GM21737 (cell line): ENCODE results near the gene COL23A1.

ENCODE experiments used
- ATAC-seq: cut with Tn5 transposase; IDR thresholded peaks from one replicate; pipeline ENCODE4 v1.9.1; 2021; ENCODE audit warnings: mild to moderate bottlenecking, moderate library complexity; ENCODE audit not compliant: unreplicated experiment

COL23A1 gene

DNA sequence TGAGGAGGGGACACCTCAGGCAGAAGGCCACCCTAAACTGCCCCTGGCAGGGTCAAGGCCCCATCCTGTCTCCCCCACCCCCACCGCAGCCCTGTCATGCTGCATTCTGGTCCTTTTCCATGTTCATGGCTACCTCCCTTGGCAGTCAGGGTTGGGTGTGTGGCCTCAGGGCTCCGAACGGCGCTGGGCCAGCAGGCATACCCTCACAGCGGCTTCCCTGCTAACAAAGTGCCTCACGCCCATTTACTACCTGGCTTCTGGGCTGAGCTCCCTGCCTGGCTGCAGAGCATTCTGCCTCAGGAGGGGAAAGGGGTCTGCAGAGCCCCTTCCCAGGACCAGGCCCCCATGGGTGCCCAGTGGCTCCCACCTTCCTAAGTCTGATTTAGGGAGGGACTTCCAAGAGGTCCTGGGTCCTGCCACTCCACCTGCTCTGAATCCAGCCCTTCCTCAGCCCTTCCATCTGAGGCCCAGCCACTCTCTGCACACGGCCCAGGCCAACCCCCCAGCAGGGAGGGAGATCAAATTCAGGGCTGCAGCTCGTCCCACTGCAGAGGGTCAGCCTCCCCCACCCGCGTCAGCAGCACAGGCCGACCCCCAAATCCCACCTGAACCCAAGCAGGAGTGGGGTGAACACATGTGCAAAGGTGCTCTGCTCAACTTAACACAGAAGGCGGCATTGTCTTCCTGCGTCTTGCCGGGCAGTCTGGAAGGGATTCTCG, 241.7 kb downstream of the COL23A1 start:
- ATAC-seq = no peak

DNA sequence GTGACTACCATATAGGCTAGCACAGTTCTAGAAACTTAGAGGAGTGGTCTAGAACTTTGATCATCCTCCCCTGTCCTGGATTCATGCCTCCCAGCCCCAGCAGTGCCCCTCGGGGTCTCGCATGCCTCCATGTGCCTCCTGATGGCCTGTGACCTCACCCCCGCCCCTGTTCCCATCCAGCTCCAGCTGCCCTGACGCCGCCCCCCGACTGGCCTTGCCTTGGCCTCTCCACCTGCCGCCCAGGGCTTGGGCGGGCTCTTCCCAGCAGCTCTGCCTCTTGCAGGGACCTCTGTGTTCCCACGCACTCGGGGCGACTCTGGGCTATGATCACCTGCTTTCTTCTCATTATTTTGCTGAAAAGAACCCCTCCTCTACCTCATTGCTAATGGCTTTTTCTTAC, 242.2 kb downstream of the COL23A1 start:
- ATAC-seq = no peak

DNA sequence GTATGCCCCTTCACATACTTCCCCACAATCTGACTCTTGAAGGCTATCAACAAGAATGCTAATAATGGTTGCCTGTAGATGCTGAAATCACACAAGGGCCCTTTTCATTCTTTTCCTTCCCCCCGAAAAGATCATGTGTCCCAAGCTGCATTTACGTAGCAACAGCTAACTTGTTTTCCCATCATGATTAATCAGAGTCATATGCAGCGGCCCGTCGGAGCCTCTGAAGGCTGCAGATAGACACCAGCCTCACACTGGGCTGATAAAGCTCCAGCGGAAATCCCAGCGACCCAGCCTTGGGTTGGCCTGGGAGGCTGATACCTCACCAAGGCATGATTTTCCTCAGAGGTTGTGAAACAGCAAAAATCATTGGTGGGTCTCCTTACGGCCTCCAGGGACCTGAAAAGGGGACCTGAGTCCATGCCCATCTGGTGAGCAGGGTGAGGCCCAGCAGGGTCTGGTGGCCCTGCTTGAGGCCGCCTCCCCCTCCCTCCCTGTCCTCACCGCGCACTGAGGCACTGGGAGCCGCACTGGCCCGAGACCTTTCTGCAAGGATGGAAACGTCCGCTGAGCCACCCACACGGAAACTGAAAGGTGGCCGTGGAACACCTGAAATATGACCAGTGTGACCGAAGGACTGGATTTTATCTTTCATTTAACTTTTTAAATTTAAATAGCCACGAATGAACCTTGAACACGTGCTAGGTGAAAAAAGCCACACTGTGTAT, 243.4 kb downstream of the COL23A1 start:
- no peak for ATAC-seq

GRCh38 chr5:178343306-178343705, 246.9 kb downstream of the COL23A1 start:
- ATAC-seq = no peak

- ATAC-seq = no peak
These were observed 248.4 kb downstream of the COL23A1 start for GRCh38 chr5:178341851-178342140.

DNA sequence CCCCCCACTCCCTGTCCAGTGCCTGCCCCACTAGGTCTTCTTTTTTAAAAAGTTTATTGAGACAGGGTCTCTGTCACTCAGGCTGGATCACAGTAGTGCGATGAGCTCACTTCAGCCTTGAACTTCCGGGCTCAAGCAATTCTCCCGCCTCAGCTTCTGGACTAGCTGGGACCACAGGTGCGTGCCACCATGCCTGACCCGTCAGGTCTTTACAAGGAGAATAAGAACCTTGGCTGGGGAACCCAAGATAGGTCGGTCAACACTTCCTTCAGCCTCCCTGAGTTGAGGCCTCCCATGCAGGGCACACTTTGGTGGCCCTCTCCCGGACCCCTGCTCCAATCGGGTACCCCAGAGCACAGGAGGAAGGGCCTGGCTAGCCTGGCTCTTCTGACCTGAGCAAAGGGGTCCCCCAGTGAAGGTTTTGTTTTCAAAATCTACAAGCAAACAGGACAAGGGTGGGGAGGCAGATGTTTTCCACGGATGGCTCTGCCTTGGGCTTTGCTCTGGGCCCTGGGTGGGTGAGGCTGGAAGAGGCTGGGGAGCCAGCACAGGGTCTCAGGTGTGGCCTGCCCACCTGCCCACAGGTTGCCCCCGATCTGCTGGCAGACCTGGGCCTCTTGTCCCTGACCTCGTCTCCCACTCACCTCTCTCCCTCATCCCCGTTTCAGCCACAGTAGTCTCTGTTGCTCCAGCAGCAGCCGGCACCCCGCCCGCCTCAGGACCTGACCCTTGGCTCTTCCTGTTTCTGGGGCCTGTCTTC, 248.9 kb downstream of the COL23A1 start:
- no peak for ATAC-seq

DNA sequence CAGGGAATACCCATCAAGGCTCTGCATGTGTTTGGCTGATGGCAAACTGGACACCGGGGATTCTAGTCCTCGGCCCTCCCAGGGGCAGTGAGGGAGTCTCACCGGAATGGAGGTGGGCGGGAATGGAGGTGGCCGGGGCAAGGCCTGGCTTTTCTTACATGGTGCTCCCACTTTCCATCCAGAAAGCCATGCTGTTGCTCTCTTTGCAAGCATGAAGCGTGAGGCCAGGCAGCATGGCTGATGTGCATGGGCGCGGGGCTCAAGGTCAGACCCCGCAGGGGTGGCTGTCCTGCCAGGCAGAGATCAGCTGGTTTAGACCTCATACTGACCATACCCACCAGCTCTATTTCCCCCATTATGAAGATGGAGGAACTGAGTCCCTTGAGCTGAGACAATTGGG, 249.6 kb downstream of the COL23A1 start:
- ATAC-seq = no peak

DNA sequence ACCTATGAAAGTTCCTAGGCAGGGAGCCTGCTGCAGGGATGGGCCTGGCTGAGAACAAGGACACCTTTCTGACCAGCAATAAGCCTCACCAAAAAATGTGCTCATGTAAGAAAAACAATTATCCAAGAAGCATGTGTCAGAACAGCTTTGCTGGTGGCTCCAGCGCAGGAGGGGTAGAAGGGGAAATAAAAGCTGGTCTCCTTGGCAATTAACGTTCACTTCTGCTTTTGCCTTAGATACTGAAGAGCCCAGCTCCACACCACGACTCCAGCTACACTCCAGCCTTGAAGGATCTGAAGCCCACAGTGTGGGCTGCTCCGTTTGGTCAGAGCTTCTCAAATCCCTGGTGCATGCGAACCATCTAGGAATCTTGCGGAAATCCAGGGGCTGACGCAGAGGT, 250.0 kb downstream of the COL23A1 start:
- no peak for ATAC-seq

DNA sequence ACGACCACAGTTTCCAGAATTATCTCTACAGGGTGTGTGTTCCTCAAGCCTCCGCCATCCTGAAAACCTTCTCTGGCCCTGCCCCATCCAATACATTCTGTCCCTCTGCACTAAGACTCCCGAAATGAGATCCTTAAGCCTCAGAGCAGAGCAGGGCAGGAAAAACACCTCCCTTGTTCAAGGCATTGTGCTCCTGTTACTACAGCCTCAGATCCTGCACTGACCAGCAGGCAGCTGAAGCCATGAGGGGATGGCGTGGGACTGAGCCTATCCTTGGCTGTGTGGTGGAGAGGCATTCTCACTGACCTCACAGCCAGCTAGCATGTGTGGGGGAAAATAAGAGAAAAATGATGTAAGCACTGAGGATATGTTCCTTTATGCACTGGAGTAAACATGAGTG, 250.9 kb downstream of the COL23A1 start:
- ATAC-seq = no peak

- ATAC-seq = no peak
These were observed 251.4 kb downstream of the COL23A1 start for GRCh38 chr5:178338750-178339144.

DNA sequence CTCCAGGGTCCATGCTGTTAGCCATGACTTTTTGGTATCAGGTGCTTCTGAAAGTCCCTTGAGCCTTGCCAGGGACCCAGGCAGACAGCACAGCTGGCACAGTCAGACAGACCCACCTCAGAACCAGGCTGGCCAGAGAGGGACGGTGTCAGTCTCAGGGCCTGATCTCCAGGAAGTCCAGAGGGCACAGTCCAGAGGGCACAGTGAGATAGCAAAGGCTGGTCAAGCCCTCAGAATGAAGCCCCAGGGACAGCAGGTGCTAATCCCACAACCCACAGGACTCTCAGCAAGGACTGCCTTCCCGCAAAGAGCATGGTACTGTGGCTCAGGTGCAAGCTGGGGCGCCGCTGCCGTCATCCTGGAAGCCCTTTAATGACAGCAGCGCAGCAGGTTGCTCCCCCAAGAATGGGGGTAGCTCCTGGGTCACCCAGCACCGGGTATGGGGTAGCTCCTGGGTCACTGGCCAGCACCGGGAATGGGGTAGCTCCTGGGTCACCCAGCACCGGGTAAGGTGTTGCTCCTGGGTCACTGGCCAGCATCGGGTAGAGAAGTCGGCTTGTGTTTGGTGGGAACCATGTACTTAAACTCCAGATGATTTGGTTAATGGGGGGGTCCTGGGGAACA, 252.0 kb downstream of the COL23A1 start:
- no peak for ATAC-seq

DNA sequence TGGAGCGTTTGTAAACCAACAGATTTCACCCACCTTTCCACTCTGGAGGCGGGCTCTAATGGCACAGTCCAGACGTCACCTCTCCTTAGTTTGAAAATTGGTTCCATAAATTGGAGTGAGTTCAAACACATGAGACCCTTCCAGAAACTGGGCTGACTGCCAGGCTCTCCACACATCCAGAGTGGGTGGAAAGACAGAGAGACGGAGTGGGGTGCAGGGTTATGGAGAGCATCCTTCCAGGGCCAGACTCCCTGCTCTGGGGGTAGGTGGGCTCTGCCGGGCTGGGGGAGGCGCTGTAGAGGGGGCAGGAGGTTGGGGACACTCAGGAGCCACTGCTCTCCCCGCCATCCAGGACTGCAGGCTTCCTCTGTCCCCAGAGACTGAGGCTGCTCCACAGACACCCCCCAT, 252.9 kb downstream of the COL23A1 start:
- ATAC-seq = no peak

GRCh38 chr5:178336889-178337288, 253.3 kb downstream of the COL23A1 start:
- no peak for ATAC-seq

- ATAC-seq = no peak
These were observed 254.7 kb downstream of the COL23A1 start for GRCh38 chr5:178335302-178336030.

DNA sequence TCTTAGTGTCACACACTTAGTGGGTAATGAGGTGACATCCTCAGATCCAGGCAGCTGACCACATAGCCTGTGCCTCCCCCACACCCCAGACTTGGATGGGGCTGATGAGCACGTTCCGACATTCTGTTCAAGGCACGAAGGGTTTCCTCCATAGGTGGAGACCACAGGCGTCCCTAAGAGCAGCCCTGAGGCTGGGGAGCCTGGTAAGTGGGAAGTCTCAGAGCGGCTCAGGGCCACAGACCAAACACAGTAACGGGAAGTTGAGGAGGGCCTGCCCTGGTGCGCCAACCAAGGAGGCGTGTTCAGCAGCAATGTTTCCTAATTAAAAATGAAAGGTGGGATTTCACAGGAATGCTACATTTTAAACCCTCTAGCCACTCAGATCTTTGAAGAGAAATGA, 255.3 kb downstream of the COL23A1 start:
- ATAC-seq = no peak

GRCh38 chr5:178333821-178334481, 256.2 kb downstream of the COL23A1 start:
- ATAC-seq = no peak

GRCh38 chr5:178332210-178332641, 258.0 kb downstream of the COL23A1 start:
- ATAC-seq = no peak

- no peak for ATAC-seq
These were observed 258.6 kb downstream of the COL23A1 start for GRCh38 chr5:178331491-178331996.

DNA sequence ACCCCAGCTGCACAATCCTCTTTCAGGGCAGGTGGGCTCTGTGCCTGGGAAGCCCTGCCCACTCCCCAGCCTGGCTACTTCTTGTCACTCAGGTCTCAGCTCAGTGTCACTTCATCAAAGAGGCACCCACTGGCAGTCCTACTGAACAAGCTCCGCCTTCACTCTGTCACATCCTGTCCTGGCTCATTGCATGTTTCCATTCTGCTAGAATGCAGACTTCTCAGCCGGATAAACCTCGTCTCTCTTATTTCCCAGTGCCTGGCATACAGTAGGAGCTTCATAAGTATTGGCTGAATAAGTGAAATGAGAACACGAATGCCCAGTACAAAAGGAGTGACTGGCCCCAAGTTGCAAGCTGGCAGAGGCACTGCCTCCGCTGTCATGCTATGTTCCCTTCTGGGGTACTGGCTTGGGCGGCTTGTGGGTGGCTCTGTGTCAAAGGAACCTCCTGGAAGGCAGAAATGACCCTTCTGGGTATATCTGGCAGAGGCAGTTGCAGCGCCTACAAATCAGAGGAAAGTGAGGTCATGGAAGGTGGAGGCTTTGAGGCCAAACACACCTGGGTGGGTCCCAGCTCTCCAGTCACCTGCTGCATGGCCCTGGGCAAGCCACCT, 259.3 kb downstream of the COL23A1 start:
- no peak for ATAC-seq
